MM.1S (cell line): Measurements from ENCODE around the gene CFAP73.

Source experiments
- CTCF ChIP-seq: fragments of 300-600 bp; sonication (generic); IDR thresholded peaks from 2 replicates; pipeline ENCODE4 v1.5.1; 2016; ENCODE audit warnings: antibody characterized with exemption, low read length, mixed read lengths
- EZH2 ChIP-seq: fragments of 300-600 bp; sonication (generic); optimal IDR thresholded peaks from 2 replicates; pipeline ENCODE3; 2017; ENCODE audit warnings: low read depth, mild to moderate bottlenecking, antibody characterized with exemption, low read length, mixed read lengths
- EZH2phosphoT487 ChIP-seq: fragments of 300-600 bp; sonication (generic); IDR thresholded peaks from 2 replicates; pipeline ENCODE4 v1.6.1; 2018; ENCODE audit warnings: antibody characterized with exemption, low read length

DNA sequence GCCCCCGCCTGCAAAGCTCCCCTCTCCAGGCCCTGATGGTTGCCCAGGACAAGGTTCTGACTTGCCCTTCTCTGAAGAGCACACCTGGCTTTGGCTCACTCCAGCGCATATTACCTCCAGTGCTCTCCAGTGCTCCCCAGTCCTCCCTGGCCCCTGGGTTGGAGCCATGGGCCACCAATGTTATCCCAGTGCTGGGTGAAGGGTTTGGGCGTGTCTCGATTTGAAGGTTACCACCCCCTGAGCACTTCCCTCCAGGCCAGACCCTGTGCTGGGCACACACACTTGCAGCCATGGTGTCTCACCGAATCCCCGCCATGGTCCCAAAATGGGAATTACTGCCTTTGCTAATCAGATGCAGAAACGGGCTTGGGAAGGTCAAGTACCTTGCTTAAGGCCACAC is 47.1 kb downstream of the CFAP73 start:
- no peak for TF ChIP-seq CTCF
- TF ChIP-seq EZH2: no peak
- no peak for TF ChIP-seq EZH2phosphoT487
